ENCODE data around the gene NAALADL2. TPM values are rescaled to one million over a fixed set of nuclear protein-coding genes. Genes with fewer than 3 reads are reported as not detected.

Gene NAALADL2
- polyA plus RNA-seq, 1 donor = 6.5 TPM

DNA sequence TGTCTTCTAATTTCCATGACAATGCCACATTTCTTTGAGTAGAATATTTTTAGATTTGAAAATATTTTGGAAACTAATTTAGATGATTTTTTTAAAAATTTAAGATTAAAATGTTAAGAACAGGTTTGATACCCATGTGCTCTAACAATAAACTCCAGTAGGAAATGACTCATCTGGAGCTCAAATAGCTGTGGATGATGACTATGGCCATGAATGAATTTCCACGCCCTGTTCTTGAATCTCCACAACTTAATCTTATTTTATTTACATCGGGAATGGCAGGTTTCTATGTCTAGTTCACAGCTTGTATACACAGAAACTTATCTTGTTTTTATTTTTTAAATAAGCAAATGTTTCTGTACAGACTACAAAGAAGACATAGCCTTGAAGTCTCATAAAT, 726.8 kb downstream of the NAALADL2 start:
- Histone ChIP-seq H3K27me3 (ENCODE audit: control insufficient read depth, insufficient read depth, low read length) (no peaks in the 10 kb centered on the region), H3K27ac (ENCODE audit: low read length) (no peak overlapping the region), H3K4me3 (ENCODE audit: low read length) (no peak overlapping the region), H3K36me3 (ENCODE audit: control insufficient read depth, insufficient read depth, low read length) (no peaks in the 10 kb centered on the region), H3K4me1 (ENCODE audit: control insufficient read depth, insufficient read depth, low read length) (no peaks in the 10 kb centered on the region), H3K9me3 (ENCODE audit: control insufficient read depth, low read depth, low read length) (no peaks in the 10 kb centered on the region)
- DNase-seq = no peak
- WGBS (ENCODE audit: insufficient coverage, low lambda C conversion rate) = 100% methylated on average over 1 of the region's 2 CpGs

DNA sequence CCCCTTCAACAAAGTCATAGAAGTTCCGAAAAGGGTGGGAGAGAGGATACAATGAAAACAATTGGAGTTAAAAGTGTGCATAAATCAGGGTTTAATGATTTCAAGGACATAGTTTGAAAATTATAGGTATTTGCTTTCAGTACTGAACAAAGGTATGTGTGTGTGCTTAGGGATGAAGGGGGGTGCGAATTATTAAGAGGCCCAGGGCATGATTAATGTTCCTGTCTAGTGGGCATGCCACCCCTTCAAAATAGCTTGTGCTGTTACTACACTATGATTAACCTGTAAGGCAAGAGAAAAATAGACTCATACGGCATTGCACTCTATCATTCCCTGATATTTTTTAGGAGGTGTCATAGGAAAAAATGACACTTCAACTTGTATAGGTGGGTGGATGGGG, 731.6 kb downstream of the NAALADL2 start:
- Histone ChIP-seq H3K9me3 (ENCODE audit: control insufficient read depth, low read depth, low read length) (peaks cover 3% of the 10 kb centered on the region), H3K4me3 (ENCODE audit: low read length) (no peak overlapping the region), H3K4me1 (ENCODE audit: control insufficient read depth, insufficient read depth, low read length) (no peaks in the 10 kb centered on the region), H3K36me3 (ENCODE audit: control insufficient read depth, insufficient read depth, low read length) (no peaks in the 10 kb centered on the region), H3K27ac (ENCODE audit: low read length) (no peak overlapping the region), H3K27me3 (ENCODE audit: control insufficient read depth, insufficient read depth, low read length) (no peaks in the 10 kb centered on the region)
- no peak for DNase-seq
- 93% methylated on average over 2 of the region's 3 CpGs for WGBS (ENCODE audit: insufficient coverage, low lambda C conversion rate)

- H3K36me3 ChIP-seq (ENCODE audit: control insufficient read depth, insufficient read depth, low read length) = no peaks in the 10 kb centered on the region
- WGBS (ENCODE audit: insufficient coverage, low lambda C conversion rate) = no CpG with 5 or more reads among the region's 1 CpG
- H3K4me1 ChIP-seq (ENCODE audit: control insufficient read depth, insufficient read depth, low read length) = no peaks in the 10 kb centered on the region
- no peak for DNase-seq
- H3K4me3 ChIP-seq (ENCODE audit: low read length) = no peak overlapping the region
- no peak overlapping the region for H3K27ac ChIP-seq (ENCODE audit: low read length)
- H3K9me3 ChIP-seq (ENCODE audit: control insufficient read depth, low read depth, low read length) = peaks cover 3% of the 10 kb centered on the region
- no peaks in the 10 kb centered on the region for H3K27me3 ChIP-seq (ENCODE audit: control insufficient read depth, insufficient read depth, low read length)
These were observed 732.2 kb downstream of the NAALADL2 start for GRCh38 chr3:175591375-175591774.

- Histone ChIP-seq H3K27me3 (ENCODE audit: control insufficient read depth, insufficient read depth, low read length) (no peaks in the 10 kb centered on the region), H3K4me1 (ENCODE audit: control insufficient read depth, insufficient read depth, low read length) (no peaks in the 10 kb centered on the region), H3K9me3 (ENCODE audit: control insufficient read depth, low read depth, low read length) (peaks cover 3% of the 10 kb centered on the region), H3K4me3 (ENCODE audit: low read length) (no peak overlapping the region), H3K36me3 (ENCODE audit: control insufficient read depth, insufficient read depth, low read length) (no peaks in the 10 kb centered on the region), H3K27ac (ENCODE audit: low read length) (no peak overlapping the region)
- DNase-seq = no peak
- WGBS (ENCODE audit: insufficient coverage, low lambda C conversion rate) = 80% methylated on average over 1 of the region's 1 CpG
These were observed 734.2 kb downstream of the NAALADL2 start for GRCh38 chr3:175593331-175593730.

- H3K27me3 ChIP-seq (ENCODE audit: control insufficient read depth, insufficient read depth, low read length) = no peaks in the 10 kb centered on the region
- H3K4me3 ChIP-seq (ENCODE audit: low read length) = no peak overlapping the region
- no peaks in the 10 kb centered on the region for H3K4me1 ChIP-seq (ENCODE audit: control insufficient read depth, insufficient read depth, low read length)
- no peaks in the 10 kb centered on the region for H3K36me3 ChIP-seq (ENCODE audit: control insufficient read depth, insufficient read depth, low read length)
- H3K9me3 ChIP-seq (ENCODE audit: control insufficient read depth, low read depth, low read length) = peaks cover 3% of the 10 kb centered on the region
- WGBS (ENCODE audit: insufficient coverage, low lambda C conversion rate) = no CpG with 5 or more reads among the region's 4 CpGs
- no peak for DNase-seq
- H3K27ac ChIP-seq (ENCODE audit: low read length) = no peak overlapping the region
These were observed 739.6 kb downstream of the NAALADL2 start for GRCh38 chr3:175598740-175599139.

GRCh38 chr3:175601521-175601920, 742.4 kb downstream of the NAALADL2 start:
- H3K36me3 ChIP-seq (ENCODE audit: control insufficient read depth, insufficient read depth, low read length) = no peaks in the 10 kb centered on the region
- H3K4me1 ChIP-seq (ENCODE audit: control insufficient read depth, insufficient read depth, low read length) = no peaks in the 10 kb centered on the region
- no peaks in the 10 kb centered on the region for H3K27me3 ChIP-seq (ENCODE audit: control insufficient read depth, insufficient read depth, low read length)
- no peak for DNase-seq
- H3K4me3 ChIP-seq (ENCODE audit: low read length) = no peak overlapping the region
- no CpG with 5 or more reads among the region's 1 CpG for WGBS (ENCODE audit: insufficient coverage, low lambda C conversion rate)
- no peak overlapping the region for H3K27ac ChIP-seq (ENCODE audit: low read length)
- no peaks in the 10 kb centered on the region for H3K9me3 ChIP-seq (ENCODE audit: control insufficient read depth, low read depth, low read length)

- DNase-seq = peak in 1 of 2 donors; percentile 15
These were observed 746.7 kb downstream of the NAALADL2 start for GRCh38 chr3:175605851-175606250.

DNA sequence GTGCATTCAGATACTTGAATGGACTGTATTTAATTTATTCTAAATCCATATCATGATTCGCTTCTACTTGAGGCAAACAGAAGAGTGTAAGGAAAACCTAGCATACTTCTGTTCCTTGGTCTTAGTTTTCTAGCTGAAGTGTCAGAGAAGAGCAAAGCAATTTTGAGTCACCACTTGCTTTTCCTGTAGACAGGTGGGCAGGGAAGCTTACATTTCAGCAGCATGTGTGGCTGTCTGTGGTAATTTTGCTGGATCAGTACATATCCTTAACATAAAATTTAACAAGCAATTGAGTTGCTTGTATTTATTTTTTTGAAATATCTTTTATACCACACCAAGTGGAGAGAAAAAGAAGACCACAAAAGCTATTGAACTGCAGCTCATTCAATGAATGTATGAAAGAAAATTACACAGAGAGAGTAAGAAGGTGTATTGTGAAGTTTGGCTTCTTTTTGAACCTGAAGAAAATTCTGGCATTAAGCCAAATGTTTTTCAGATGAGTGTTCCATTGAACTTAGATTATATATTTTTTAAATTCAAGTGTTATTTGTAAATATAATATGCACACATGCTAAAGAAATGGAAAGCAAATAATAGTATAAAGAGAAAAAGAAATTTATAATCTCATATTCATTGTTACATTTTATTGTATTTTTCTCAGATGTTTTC, 747.6 kb downstream of the NAALADL2 start:
- Histone ChIP-seq H3K36me3 (ENCODE audit: control insufficient read depth, insufficient read depth, low read length) (no peaks in the 10 kb centered on the region), H3K4me3 (ENCODE audit: low read length) (no peak overlapping the region), H3K4me1 (ENCODE audit: control insufficient read depth, insufficient read depth, low read length) (no peaks in the 10 kb centered on the region), H3K27ac (ENCODE audit: low read length) (no peak overlapping the region), H3K9me3 (ENCODE audit: control insufficient read depth, low read depth, low read length) (no peaks in the 10 kb centered on the region), H3K27me3 (ENCODE audit: control insufficient read depth, insufficient read depth, low read length) (no peaks in the 10 kb centered on the region)
- WGBS (ENCODE audit: insufficient coverage, low lambda C conversion rate) = no CpG with 5 or more reads among the region's 1 CpG
- no peak for DNase-seq

More at GRCh38 chr3:175605851-175606250, 746.7 kb downstream of the NAALADL2 start:
- H3K9me3 ChIP-seq (ENCODE audit: control insufficient read depth, low read depth, low read length) = no peaks in the 10 kb centered on the region
- 11% methylated on average over 1 of the region's 2 CpGs for WGBS (ENCODE audit: insufficient coverage, low lambda C conversion rate)
- no peaks in the 10 kb centered on the region for H3K27me3 ChIP-seq (ENCODE audit: control insufficient read depth, insufficient read depth, low read length)
- H3K27ac ChIP-seq (ENCODE audit: low read length) = no peak overlapping the region
- no peaks in the 10 kb centered on the region for H3K36me3 ChIP-seq (ENCODE audit: control insufficient read depth, insufficient read depth, low read length)
- H3K4me1 ChIP-seq (ENCODE audit: control insufficient read depth, insufficient read depth, low read length) = no peaks in the 10 kb centered on the region
- H3K4me3 ChIP-seq (ENCODE audit: low read length) = no peak overlapping the region

GRCh38 chr3:175608356-175608755, 749.2 kb downstream of the NAALADL2 start:
- Histone ChIP-seq H3K36me3 (ENCODE audit: control insufficient read depth, insufficient read depth, low read length) (no peaks in the 10 kb centered on the region), H3K27me3 (ENCODE audit: control insufficient read depth, insufficient read depth, low read length) (no peaks in the 10 kb centered on the region), H3K27ac (ENCODE audit: low read length) (no peak overlapping the region), H3K4me3 (ENCODE audit: low read length) (no peak overlapping the region), H3K4me1 (ENCODE audit: control insufficient read depth, insufficient read depth, low read length) (no peaks in the 10 kb centered on the region), H3K9me3 (ENCODE audit: control insufficient read depth, low read depth, low read length) (no peaks in the 10 kb centered on the region)
- no peak for DNase-seq
- 74% methylated on average over 3 of the region's 5 CpGs for WGBS (ENCODE audit: insufficient coverage, low lambda C conversion rate)

- WGBS (ENCODE audit: insufficient coverage, low lambda C conversion rate) = 100% methylated on average over 1 of the region's 2 CpGs
- Histone ChIP-seq H3K4me1 (ENCODE audit: control insufficient read depth, insufficient read depth, low read length) (no peaks in the 10 kb centered on the region), H3K27ac (ENCODE audit: low read length) (no peak overlapping the region), H3K4me3 (ENCODE audit: low read length) (no peak overlapping the region), H3K9me3 (ENCODE audit: control insufficient read depth, low read depth, low read length) (no peaks in the 10 kb centered on the region), H3K27me3 (ENCODE audit: control insufficient read depth, insufficient read depth, low read length) (no peaks in the 10 kb centered on the region), H3K36me3 (ENCODE audit: control insufficient read depth, insufficient read depth, low read length) (no peaks in the 10 kb centered on the region)
- no peak for DNase-seq
These were observed 749.8 kb downstream of the NAALADL2 start for GRCh38 chr3:175608911-175609310.

Data from large intestine (tissue), 3 donors.